HL-60 (cell line): ENCODE results near the gene SIX5.

Source experiments
- DNase-seq, 2 experiments: peaks; one replicate each; pipeline ENCODE4 v3.0.0-alpha.2; 2010 to 2020; ENCODE audit warnings: low read depth in 1 of 2, low spot score in 1 of 2
- H3K27ac ChIP-seq: fragments of 250-450 bp; sonication (Bioruptor Pico); replicated peaks from 2 replicates; pipeline ENCODE4 v1.5.1; 2020; ENCODE audit warnings: mild to moderate bottlenecking, moderate library complexity
- H3K27me3 ChIP-seq: fragments of 250-450 bp; sonication (Bioruptor Pico); 2 replicates; pipeline ENCODE4 v1.5.1; 2021; ENCODE audit warnings: mild to moderate bottlenecking, moderate library complexity; ENCODE audit not compliant: insufficient read depth, poor library complexity, severe bottlenecking
- H3K4me3 ChIP-seq: replicated peaks from 2 replicates; pipeline ENCODE4 v1.5.1; 2011; ENCODE audit warnings: mild to moderate bottlenecking, control low read depth, low read length; ENCODE audit not compliant: insufficient read depth
- GABPA ChIP-seq: IDR thresholded peaks from 2 replicates; pipeline ENCODE4 v1.6.1; 2012; ENCODE audit warnings: low read depth
- POLR2AphosphoS5 ChIP-seq: IDR thresholded peaks from 2 replicates; pipeline ENCODE4 v1.6.1; 2012; ENCODE audit warnings: low read depth
- REST ChIP-seq: IDR thresholded peaks from 2 replicates; pipeline ENCODE4 v1.6.1; 2012; ENCODE audit warnings: low read depth; ENCODE audit not compliant: insufficient replicate concordance
- SPI1 ChIP-seq: IDR thresholded peaks from 2 replicates; pipeline ENCODE4 v1.6.1; 2012; ENCODE audit warnings: low read depth, mild to moderate bottlenecking, borderline replicate concordance
- TF ChIP-seq, protein P1 (sequence below): IDR thresholded peaks from one replicate; pipeline ENCODE4 v1.5.1; 2011; ENCODE audit warnings: low read length, control low read depth, inconsistent platforms; ENCODE audit not compliant: insufficient read depth

SIX5 gene

DNA sequence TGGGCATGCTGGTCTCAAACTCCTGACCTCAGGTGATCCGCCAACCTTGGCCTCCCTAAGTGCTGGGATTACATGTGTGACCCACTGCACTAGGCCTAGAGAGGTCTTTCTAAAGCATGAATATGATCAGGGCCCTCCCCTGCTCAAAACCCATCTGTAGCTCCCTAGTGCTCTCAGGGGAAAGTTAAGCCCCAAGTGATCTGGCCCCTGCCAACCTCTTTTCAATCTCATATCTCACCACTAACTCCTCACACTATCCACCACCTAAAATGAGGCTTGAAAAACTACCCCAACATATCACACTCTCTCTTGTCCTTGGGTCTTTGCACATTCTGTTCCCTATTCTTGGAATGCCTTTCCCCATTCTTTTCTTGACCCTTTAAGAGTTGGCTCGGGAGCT lies 25.6 kb upstream of the SIX5 start:
- Histone ChIP-seq H3K4me3 (no peak overlapping the region), H3K27me3 (peaks cover 53% of the 10 kb centered on the region), H3K27ac (no peak overlapping the region)
- DNase-seq: no peak
- no peak for TF ChIP-seq REST
- TF ChIP-seq, protein P1, sequence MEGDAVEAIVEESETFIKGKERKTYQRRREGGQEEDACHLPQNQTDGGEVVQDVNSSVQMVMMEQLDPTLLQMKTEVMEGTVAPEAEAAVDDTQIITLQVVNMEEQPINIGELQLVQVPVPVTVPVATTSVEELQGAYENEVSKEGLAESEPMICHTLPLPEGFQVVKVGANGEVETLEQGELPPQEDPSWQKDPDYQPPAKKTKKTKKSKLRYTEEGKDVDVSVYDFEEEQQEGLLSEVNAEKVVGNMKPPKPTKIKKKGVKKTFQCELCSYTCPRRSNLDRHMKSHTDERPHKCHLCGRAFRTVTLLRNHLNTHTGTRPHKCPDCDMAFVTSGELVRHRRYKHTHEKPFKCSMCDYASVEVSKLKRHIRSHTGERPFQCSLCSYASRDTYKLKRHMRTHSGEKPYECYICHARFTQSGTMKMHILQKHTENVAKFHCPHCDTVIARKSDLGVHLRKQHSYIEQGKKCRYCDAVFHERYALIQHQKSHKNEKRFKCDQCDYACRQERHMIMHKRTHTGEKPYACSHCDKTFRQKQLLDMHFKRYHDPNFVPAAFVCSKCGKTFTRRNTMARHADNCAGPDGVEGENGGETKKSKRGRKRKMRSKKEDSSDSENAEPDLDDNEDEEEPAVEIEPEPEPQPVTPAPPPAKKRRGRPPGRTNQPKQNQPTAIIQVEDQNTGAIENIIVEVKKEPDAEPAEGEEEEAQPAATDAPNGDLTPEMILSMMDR: no peak
- no peak for TF ChIP-seq POLR2AphosphoS5
- TF ChIP-seq SPI1: no peak
- no peak for TF ChIP-seq GABPA

DNA sequence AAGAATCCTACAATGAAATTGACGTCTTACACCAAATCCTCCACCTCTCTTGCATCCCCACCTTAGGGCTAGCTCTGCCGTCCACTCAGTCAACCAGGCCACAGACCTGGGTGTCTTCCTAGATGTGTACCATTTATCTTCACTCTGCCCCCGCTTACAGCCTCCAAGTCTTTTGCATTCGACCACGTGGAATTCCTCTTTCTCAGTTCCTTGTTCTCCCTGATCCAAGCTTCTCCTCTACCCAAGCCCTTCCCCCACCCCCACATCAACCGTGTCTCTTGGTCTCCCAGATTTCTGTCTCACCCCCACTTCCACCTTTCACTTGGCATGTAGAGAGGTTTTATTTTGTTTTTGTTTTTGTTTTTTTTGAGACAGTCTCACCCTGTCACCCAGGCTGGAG lies 24.8 kb upstream of the SIX5 start:
- no peak for TF ChIP-seq POLR2AphosphoS5
- no peak for TF ChIP-seq REST
- TF ChIP-seq, protein P1: no peak
- no peak for TF ChIP-seq GABPA
- no peak for TF ChIP-seq SPI1
- H3K27me3 ChIP-seq: peaks cover 60% of the 10 kb centered on the region
- no peak for DNase-seq
- no peak overlapping the region for H3K27ac ChIP-seq
- no peak overlapping the region for H3K4me3 ChIP-seq

DNA sequence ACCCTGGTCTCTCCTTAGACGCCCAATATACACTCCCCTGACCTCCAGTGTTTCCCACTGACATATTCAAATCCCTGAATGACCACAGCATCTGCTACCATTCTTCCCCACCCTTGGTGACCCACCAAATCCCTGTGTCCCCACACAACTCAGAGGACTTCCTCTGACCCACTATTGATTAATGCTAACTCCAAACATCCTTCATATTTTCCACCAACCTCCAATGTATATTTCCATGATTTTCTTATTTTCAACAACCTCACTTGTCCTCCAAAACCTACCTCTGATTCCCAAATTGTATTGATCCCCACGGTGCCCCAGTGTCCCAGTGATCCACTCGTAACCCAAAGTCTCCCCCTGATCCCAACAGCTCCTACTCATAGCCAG lies 24.1 kb upstream of the SIX5 start:
- peaks cover 67% of the 10 kb centered on the region for H3K27me3 ChIP-seq
- peak overlapping the region; percentile 40 for H3K4me3 ChIP-seq
- H3K27ac ChIP-seq: no peak overlapping the region
- TF ChIP-seq SPI1 (no peak), REST (no peak), POLR2AphosphoS5 (no peak)
- no peak for DNase-seq

- Histone ChIP-seq H3K27ac (no peak within 1 kb of the TSS), H3K4me3 (peak within 1 kb of the TSS; percentile 40), H3K27me3 (peaks cover 66% of the 10 kb centered on the region)
- peak; percentile 87 to 95 for DNase-seq
- TF ChIP-seq GABPA (peak; percentile 67), REST (no peak)
Observed at GRCh38 chr19:45792470-45793177, 23.6 kb upstream of the SIX5 start, which contains the start of gene DMWD. TSS of gene DMWD (minus strand) at chr19:45792845. CDS start at chr19:45792756, 89 bp downstream.
